Measurements from ENCODE around the gene EPB41L1.

Gene EPB41L1

DNA sequence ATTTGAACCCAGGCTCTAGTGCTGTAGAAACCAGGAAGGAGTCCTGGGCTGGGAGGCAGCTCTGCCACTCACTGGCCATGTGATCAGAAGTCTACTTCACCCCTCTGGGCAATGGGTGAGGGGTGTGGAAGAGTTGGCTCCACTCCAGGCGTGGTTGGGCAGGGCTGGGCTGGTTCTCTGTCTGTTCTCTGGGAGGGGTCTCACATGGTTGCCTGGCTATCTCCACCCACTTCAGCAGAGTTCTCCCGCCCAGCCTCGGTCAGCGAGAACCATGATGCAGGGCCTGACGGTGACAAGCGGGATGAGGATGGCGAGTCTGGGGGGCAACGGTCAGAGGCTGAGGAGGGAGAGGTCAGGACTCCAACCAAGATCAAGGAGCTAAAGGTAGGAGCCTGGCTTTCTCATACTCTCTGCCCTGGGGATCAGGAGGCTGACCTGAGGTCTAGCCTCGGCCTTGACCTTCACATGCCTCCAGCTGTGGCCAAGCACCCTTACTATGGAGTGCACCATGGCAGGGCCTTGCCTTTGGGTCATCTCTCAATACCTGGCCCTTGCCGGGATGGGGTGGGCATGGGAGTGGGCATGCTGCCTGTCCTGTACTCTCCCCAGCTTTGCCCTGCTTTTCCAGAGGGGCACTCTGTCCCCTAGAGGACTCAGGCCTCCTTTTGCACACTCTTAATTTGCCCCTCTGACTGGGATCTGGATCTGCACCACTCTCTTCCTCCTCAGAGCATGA lies 39.6 kb downstream of the EPB41L1 start:
- no peak for DNase-seq (ENCODE audit: low spot score)

DNA sequence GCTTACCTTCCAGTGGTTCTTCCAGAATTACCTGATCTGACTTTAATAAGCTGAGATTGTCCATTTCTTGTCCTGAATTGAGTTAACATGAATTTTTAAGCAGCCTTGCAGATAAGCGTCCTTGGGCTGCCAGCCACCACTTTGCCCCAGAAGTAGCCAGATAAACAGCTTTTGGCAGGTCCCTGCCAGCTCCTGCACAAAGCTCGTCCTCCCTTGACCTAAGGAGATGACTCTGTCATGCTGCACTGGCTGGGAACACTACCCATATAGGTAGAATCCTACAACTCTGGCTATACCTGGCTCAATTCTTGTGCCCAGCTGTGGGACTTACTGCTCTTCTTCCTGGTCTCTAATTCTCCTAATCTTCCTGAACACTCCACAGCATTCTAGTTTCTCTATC lies 42.1 kb downstream of the EPB41L1 start:
- DNase-seq (ENCODE audit: low spot score) = no peak

DNA sequence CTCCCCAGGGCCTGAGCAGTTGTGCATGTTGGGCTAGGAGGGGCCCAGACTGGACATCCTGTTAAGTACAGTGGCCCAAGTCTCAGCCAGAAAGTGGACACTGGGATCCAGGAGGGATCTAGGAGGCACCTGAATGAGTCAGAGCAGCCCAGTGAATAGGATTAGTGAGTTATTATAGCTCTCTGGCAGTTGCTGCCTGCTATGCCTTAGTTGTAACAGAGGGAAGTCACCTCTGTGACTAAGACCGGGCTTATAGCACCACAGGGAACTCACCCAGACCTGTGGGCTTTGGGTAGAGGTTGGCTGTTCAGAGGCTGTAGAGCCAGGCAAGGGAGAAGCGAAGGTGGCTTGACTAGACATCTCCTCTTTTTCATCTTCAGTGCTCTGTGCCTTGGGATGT lies 42.7 kb downstream of the EPB41L1 start:
- no peak for DNase-seq (ENCODE audit: low spot score)

DNA sequence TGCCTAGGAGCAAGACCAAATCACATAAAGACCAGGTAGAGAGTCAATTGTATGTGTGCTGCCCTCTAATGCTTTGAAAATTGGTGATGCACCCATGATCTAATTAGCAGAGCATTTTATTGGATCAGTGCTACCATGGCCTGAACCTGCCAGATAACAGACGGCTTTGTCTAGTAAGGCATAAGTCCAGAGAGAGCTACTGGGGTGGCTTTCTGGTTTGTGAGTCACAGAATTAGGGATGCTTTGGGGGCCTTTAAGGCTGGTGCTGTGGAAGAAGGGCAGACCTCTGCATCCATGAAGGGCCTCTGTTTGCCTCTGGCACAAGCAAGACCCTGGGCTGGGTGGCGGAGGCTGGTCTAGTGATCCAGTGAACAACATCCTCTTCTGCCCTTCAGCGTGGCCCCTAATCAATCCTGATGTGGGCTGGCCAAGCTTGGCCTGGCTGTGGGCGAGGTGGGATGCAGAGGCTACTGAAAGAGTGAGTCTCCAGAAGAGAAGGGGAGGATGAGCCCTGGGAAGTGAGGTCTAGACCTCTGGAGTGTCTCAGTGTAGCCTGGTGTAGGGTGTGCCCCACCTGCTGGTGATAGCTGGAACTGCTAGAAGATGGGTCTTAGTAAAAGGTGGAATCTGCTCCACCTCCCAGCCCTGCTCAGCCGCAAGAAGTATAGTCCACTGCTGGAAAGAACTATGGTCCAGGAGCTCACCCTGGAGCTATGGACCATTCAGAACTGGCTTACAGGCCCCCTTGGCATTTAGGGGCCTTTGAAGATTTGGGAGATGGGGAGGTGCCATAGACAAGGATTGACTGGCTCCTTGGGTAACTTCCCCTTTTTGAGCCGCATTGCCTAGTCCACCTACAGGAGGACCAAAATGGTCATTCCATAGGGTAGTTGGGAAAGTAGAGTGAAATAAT lies 45.1 kb downstream of the EPB41L1 start:
- peak; percentile 75 for DNase-seq (ENCODE audit: low spot score)

DNA sequence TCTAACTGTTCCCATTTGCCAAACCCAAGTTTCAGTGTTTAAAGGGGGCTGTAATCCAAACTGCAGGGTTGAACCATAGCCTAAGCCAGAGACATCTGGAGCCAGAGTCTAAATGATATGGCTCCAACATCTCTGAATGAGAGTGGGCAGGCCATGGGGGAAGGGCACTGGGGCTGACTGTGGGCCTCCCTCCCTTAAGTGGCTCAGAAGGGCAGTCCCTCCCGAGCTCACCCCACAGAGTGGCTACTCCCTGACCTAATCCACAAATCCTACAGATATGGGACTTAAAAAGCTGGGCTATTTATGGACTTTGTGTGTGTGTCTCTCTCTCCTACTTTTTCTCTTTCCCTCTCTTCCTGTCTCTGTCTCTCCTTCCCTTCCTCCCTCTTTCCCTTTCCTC lies 45.9 kb downstream of the EPB41L1 start:
- no peak for DNase-seq (ENCODE audit: low spot score)

DNA sequence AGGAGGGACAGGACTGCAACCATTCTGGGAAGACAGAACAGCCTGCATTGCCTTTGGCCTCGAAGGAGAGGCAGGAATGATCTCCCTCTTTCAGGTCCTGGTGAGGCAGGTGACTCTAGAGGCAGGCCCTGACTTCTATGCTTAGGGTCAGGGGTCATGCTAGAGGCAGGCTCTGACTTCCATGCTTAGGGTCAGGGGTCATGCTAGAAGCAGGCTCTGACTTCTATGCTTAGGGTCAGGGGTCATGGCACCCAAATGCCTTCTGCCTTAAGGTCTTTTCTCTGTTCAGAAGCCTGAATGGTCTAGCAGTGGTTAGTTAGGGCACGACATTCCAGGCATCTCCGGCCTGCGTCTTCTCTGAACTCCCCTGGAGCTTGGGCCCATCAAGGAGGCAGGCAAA lies 46.7 kb downstream of the EPB41L1 start:
- DNase-seq (ENCODE audit: low spot score) = no peak

DNA sequence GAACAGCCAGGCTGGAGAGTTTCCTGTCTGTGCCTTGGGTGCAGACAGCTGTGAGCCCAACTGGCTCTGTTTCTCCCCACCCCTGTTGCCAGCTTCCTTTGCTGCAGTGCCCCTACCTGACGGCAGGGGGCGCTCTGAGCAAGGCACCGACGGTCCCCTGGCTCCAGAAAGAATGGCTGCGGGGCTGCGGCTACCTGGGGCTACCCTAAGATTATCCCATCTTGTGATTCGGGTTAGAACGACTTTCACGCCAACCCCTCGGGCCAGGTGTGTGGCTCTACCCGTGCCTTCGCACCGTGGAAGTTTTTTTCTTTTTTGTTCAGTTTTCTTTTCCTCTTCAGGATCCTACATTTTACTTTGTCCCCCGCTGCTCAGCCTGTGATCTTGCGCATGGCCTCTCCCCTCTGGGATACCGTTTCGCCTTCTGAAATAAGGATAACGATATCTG lies 48.4 kb downstream of the EPB41L1 start:
- DNase-seq (ENCODE audit: low spot score) = peak; percentile 74

DNA sequence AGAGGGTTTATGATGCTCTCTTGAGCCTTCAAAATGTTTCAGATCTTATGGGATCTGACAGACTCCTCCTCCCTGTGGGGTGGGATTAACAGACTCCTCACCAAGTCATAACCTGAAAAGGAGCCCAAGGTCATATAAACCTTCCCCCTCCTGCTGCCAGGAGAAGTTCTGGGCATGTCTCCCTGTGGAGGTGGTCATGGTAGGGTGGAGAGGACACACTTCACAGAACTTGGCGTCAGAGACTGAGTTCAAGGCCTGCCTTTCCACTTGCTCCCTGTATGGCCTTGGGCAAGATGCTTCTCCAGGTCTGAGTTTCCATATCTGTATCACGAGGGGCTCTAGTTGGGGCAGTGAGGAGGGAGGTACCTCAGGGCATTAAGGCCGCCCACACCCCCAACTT lies 49.3 kb downstream of the EPB41L1 start:
- DNase-seq (ENCODE audit: low spot score) = no peak

DNA sequence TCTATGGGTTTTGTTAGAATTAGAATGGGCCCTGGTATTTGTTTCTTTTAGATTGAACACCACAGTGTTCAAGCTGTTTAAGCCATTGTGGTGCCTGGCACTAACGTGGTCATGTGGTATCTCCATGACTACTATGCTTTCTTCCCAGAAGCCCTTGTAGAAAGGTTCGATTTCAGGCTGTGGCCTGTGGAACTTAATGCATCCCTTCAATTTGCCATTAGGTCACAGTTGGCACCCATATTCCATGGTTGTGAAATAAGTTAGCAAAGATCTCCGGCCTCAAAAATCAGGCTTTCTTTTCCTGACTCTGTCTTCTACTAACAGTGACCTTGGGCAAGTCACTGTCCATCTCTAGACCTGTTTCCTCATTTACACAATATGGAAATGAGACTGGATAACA lies 50.5 kb downstream of the EPB41L1 start:
- no peak for DNase-seq (ENCODE audit: low spot score)

DNA sequence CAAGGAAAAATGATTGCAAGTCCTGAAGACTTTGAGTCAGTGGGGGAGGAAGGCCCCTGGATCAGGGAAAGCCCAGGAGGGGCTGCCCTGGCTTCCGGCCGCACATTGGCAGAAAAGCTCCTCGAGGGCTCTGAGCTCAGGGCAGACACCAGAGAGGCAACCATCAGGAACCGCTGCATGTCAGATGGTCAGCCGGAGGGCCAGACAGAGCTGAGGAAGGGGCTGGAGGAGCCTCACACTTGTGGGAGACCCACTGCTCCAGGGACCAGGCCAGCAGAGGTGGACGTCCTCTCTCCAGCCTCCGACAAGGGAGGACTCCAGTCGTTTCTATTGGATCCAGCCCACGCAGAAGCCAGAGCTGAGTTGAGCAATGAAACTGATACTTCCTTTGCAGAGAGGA lies 51.5 kb downstream of the EPB41L1 start:
- no peak for DNase-seq (ENCODE audit: low spot score)

DNA sequence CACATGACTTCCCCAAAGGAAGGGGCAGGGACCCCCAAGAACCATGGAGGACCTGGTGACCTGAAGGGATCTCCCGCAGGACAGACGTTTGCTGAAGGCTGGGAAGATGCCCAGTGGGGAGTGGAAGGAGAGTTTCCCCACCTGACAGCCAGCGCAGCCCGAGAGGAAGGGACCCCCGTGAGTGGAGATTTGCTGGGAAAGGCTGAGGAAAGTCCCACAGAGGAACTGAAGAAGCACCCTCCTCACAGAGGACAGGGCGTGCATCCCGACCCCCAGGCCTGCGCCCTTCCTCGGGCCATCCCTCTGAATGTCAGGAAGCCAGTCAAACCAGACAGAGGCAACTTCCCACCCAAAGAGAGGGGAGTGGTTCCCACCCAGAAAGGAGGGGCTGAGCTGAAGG lies 52.1 kb downstream of the EPB41L1 start:
- DNase-seq (ENCODE audit: low spot score) = no peak

DNA sequence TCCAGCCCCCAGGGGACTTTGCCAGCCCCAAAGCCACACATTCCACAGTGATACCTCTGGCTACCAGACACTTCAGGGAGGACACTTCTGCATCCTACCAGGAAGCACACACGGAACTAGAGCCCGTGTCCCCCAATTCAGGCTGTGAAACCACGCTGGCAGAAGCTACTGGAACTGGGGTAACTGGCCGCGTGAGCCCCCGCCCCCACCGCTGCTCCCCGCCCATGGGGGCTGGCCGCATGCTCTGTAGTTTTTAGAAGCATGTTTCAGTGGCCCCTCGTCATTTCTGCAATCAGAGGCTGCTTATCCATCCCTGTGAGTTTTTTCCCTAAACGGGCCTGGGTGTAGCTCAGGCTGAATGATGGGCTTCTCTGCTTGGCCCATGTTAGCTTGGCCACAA lies 53.1 kb downstream of the EPB41L1 start:
- no peak for DNase-seq (ENCODE audit: low spot score)

DNA sequence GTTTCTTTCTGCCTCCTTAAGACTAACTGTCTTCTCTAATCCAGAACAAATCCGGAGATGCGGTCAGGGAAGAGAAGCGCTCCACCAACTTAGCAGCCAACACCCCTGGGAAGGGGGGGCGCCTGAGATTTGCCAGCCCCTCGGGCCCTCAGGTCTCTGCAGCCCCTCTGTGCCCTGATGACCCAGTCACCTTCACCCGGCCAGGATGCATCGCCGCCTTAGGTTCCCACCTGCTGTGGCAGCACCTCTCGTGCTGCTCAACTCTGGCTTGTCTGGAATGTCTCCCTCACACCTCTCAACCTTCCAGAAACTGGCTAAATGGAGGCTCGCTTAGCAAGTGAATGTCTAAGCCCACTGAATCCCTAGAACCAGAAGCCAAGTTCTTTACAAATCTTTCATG lies 53.7 kb downstream of the EPB41L1 start:
- DNase-seq (ENCODE audit: low spot score) = no peak

DNA sequence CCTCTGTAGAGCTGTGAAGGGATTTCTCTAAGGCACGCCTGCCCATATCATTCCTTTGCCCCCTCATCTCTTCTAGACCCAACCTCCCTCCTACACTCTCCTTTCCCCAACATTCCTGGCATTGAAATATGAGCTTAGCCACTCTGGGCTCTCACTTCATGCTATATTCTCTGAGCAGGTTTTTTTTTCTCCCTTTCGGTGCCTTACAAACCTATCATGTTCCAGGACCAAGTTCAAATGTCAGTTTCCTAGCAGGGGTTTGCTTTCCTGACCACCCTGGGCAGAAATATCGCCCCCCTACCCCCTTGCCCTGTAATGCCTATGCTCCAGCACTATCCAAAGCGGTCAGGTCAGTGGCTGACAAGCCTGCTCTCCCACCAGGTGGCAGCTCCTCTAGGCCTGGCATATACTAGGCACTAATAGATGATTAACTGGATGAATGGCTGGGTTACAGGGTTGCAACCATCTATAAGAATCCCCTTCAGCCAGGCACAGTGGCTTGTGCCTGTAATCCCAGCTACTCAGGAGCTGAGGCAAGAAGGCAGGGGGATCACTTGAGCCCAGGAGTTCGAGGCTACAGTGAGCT lies 56.0 kb downstream of the EPB41L1 start:
- no peak for DNase-seq (ENCODE audit: low spot score)

DNA sequence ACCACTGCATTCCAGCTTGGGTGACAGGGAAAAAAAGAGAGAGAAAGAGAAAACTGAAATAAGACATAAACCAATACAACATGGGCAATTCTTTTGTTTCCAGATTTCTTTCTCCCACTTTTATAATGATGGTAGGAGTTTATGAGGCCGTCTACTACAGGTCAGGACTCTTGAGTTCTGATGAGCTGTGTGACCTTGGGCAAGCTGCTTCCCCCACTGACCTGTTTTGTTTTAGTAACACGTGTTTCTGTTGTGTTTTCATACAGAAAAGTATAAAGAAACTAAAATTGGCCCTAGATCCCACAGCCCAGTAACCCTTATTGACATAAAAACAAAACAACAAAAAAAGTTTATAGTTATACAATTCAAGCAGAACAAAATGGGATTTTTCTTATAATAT lies 58.8 kb downstream of the EPB41L1 start:
- no peak for DNase-seq (ENCODE audit: low spot score)

DNA sequence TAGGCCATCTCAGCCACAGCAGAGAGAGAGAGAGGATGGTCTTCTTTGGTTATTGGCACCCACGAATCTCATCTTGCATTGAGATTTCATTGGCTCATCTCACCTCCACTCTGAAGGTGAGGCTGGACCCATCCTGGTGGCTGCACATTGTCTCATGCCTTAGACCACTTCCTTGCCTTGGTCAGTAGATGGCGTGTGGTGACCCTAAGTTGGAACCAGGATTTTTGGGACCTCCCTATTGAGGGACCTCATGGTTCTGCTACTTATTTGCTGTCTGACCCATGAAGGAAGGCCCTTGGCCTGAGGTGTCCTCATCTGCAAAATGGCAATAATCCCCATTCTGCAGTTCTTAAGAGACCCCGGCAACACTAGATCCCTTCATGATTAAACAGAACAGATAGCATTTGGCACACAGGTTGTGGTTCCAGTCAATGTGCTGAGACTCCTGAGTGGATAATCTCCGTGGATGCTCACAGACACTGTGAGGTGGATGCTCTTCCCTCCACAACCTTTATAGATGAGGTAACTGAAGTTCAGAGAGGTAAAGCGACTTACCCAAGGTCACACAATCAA lies 60.2 kb downstream of the EPB41L1 start:
- peak; percentile 3 for DNase-seq (ENCODE audit: low spot score)

DNA sequence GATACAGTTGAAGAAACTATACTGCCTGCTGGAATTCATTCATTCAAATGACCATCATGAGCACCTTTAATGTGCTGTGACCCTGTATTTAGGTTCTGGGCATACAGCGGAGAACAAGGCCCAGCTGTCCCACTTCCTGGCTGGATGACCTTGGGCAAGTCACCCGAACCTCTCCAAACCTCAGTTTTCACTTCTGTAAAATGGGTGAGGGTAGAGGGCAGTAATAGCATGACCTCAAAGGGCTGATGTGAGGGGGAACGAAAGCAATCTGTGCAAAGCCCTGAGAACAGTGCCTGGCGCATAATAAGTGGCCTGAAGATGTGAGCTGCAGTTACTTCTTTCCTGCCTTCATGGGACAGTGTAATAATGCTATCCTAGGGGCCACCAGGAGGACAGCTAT lies 61.2 kb downstream of the EPB41L1 start:
- DNase-seq (ENCODE audit: low spot score) = no peak

DNA sequence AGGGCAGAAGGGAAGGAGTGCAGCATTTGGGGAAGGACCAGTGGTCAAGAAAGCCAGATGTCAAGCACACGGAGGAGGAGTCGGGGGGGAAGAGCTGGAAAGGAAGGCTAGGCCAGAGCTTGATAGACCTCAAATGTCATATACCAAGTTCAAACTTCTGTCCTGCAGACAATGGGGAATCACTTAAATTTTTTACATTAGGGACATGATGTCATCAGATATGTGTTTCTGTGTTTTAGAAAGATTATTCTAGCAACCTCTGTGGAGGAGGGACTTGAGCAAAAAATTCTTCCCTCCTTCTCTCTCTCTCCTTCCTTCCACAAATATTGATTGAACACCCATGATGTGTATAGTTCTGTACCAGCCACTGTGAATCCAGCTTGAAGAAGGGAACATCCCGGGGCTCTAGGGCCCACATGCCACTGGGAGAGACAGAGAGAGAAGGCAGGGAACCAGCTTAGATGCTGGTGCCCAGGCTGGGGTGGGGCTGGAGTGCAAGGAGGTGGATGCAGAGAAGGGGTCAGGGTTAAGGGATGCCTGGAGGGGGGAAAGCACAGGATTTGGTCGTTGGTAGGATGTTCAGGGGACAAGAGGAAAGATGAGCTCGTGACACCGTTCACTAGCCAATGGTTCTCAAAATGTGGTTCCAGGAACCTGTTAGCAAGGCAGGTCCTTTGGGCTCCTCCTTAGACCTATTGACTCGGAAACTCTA lies 61.9 kb downstream of the EPB41L1 start:
- DNase-seq (ENCODE audit: low spot score) = no peak

DNA sequence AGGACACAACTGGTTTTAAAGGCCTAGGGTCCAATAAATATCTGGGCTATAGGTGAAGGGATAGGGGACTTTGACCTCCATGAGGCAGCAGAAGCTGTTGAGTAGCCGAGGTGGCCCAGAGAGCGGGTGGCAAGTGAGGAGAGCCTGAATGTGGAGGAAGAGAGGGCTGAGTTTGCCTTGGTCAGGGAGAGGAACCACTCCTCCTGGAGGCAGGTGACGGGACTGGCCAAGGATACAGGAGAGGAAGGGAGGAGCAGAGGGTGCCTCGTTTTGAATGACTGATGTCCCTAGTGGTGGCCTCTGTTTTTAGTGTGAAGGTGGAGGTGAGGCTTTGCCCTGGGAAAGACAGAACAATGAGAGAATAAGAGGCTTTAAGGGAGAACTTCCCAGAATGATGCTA lies 62.7 kb downstream of the EPB41L1 start:
- no peak for DNase-seq (ENCODE audit: low spot score)

DNA sequence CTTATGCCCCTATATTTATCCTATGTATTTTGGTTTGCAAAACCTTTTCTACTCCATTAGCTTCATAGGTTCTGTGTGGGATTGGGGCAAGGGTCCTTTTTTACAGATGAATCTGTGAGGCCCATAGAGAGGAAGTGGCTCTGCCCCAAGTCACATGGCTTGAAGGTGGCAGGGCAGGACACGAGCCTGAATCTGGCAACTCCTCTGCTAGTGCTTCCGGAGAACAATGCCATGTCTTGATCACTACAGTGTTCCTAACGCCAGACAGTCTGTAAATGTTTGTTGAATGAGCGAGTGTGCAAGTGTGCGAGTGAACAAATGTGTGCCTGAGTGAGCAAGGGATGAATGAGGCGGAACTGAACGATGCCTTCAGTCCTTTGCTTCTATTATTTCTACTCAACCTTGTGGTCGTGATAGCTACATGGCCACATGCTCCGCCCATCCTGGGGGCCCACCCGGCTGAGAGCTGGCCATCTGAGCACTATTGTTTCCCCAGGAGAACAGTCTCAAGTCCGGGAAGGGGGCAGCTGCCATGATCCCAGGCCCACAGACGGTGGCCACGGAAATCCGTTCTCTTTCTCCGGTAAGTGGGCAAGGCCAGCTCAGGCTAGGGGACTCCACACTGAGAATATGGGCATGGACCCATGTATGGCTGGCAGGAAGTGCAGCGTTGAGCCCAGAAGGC lies 64.0 kb downstream of the EPB41L1 start:
- DNase-seq (ENCODE audit: low spot score) = no peak

DNA sequence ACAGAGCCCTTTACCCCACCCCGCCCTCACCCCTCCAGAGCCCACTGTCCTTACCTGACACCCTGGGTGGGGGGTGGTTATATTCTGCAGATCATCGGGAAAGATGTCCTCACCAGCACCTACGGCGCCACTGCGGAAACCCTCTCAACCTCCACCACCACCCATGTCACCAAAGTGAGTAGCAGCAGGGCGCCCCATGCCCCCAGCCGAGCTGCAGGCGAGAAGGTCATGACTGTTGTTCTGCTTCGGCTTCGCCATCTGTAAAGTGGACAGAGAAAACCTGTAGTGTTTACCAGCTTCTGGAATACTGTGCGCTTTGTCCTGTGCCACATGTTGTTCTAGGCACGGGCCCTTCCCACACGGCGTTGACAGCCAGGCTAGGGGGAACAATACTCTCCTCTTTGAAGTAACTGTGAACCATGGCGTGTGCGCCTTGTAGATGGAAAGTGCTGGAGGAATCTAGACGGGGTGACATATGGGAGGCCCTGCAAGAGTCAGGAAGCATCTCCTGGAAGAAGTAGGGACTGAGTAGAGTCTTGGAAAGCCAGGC lies 65.2 kb downstream of the EPB41L1 start:
- no peak for DNase-seq (ENCODE audit: low spot score)

Data from CD4-positive, alpha-beta T cell treated with Interleukin-15 for 4 hours (primary cell).